GM19023 (cell line): ENCODE data around the gene COL9A3.
"Not testable (repeated sequence)": the region's sequence is repeated elsewhere in the genome, so short reads cannot be mapped to it uniquely, and the experiment has no call there.

Experiments used
- ATAC-seq: cut with Tn5 transposase; IDR thresholded peaks from one replicate; pipeline ENCODE4 v1.9.1; 2021; ENCODE audit warnings: mild to moderate bottlenecking, moderate library complexity; ENCODE audit not compliant: unreplicated experiment

The COL9A3 gene

GRCh38 chr20:62852841-62853240, 36.0 kb downstream of the COL9A3 start:
- ATAC-seq = no peak

GRCh38 chr20:62853304-62853703, 36.5 kb downstream of the COL9A3 start:
- ATAC-seq = not testable (repeated sequence)

- ATAC-seq = no peak
These were observed 37.3 kb downstream of the COL9A3 start for GRCh38 chr20:62854121-62854520.

DNA sequence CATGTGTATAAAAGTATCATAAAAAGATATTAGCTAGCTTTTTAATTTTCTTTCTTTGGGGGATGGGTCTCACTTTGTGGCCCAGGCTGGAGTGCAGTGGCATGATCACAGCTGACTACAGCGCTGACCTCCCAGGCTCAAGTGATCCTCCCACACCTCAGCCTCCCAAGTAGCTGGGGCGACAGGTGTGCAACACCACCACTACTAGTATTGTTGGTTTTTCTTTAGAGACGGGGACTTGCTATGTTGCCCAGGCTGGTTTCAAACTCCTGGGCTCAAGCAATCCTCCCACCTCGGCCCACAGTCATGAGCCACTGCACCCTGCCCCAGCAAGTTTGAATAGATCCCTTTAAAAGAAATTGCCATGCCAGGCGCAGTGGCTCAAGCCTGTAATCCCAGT, 38.3 kb downstream of the COL9A3 start:
- ATAC-seq = no peak

DNA sequence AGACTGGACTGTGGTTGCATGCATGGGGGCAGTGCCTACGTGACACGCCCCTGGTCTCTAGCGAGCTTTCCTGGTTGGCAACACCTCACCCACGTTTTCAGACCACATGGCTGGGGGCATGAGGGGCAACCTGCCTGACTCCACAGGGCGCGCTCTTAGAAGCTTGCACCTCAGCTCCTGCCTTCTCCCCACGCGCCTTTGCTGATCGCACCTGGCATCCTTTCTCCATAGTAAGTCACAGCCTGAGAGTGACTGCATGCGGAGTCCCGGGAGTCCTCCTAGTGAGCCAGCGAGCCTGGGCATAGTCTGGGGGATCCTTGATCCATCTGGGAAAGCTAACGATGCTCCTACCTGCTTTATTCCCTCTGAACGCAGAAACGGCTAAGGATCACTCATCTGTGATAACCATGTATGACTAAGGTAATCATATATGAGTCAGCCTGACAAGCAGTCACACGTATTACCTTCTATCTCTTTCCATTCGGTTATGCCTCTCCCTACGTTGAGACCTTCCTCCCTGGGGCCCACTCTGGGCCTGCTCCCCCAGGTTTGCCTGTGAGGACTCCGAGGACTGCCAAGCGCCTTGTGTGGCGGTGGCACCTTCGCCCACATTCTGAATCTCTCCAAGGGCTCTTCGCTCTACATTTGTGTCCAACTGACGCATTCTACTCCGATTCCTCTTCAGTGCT, 40.2 kb downstream of the COL9A3 start:
- no peak for ATAC-seq

- no peak for ATAC-seq
These were observed 41.4 kb downstream of the COL9A3 start for GRCh38 chr20:62858058-62858830.

DNA sequence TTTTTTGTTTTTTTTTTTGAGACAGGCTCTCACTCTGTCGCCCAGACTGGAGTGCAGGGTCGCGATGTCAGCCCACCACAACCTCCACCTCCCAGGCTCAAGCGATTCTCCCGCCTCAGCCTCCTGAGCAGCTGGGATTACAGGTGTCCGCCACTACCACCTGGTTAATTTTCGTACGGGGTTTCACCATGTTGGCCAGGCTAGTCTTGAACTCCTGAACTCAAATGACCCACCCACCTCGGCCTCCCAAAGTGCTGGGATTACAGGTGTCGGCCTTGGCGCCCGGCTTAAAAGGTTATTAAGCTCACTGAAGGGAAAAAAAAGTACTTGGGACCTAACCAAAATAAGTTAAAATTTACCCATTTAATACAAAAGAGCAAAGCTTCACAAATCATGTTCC, 42.9 kb downstream of the COL9A3 start:
- ATAC-seq = no peak

- no peak for ATAC-seq
These were observed 43.6 kb downstream of the COL9A3 start for GRCh38 chr20:62860391-62860923.

GRCh38 chr20:62860924-62861691, 44.3 kb downstream of the COL9A3 start:
- ATAC-seq = peak; percentile 28

GRCh38 chr20:62861726-62862336, 45.0 kb downstream of the COL9A3 start, which contains the start of gene TCFL5:
Gene TCFL5 (minus strand): TSS chr20:62861822. CDS start chr20:62861670, 152 bp downstream.
- peak; percentile 62 for ATAC-seq

DNA sequence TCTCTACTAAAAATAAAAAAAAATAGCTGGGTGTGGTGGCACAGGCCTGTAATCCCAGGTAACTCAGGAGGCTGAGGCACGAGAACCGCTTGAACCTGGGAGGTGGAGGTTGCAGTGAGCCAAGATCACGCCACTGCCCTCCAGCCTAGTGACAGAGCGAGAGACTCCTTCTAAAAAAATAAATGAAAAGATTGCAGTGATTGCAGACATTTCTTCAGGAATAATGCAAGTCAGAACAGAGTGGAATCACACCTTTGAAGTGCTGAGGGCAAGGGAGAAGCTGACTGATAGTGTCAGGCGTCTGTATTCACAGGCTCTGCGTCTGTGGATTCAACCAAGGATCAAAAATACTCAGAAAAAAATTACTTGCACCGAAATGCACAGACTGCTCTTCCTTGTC, 47.4 kb downstream of the COL9A3 start:
- no peak for ATAC-seq

GRCh38 chr20:62872184-62872847, 55.5 kb downstream of the COL9A3 start:
- ATAC-seq = no peak

DNA sequence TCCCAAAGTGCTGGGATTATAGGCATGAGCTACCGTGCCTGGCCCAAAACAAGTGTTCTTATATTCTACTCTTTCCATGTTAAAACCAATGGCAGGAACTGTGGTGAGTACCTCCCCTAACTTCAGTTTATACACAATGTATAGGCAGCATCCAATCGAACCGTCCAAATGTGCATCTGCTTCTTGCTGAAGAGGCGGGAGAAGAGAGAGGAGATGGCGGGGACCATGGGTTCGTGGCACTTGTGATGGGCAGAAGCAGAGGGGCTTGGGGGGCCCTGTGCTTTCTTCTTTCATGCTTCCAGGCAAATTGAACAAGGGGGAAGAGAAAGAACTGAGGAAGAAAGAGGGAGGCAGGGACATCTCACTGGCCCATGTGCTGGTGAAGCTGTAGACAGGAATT, 56.0 kb downstream of the COL9A3 start:
- ATAC-seq = no peak

GRCh38 chr20:62873280-62873679, 56.4 kb downstream of the COL9A3 start:
- ATAC-seq = no peak

DNA sequence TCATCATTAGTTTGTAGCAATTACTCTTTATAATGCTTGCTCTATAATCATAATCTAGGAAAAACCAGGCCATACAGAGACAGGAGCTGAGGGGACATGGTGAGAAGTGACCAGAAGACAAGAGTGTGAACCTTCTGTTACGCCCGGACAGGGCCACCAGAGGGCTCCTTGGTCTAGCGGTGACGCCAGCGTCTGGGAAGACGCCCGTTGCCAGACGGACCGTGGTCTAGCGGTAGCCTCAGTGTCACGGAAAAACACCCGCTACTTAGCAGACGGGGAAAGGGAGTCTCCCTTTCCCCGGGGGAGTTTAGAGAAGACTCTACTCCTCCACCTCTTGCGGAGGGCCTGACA, 56.8 kb downstream of the COL9A3 start:
- ATAC-seq = not testable (repeated sequence)

- ATAC-seq = no peak
These were observed 58.1 kb downstream of the COL9A3 start for GRCh38 chr20:62874964-62875344.

- ATAC-seq = no peak
These were observed 58.8 kb downstream of the COL9A3 start for GRCh38 chr20:62875419-62876361.

DNA sequence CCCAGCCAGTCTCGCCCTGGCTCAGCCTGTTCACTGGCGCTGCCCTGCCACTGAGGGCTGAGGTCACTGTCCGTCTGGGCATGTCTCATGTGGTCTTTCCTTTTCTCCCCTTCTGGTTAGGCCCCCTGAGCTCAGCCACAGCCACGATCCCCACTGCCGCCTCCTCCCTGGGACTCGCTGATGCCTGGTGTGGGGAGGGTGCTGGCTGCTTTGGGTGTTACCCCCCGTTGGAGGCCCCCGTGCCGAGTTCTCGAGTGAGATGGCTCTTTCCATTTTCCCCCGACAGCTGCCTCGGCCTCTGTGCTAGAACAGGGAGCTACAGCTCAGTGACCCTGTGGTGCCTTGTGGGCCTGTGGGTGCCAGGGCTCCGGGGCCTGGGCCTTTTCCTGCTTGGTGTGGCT, 59.7 kb downstream of the COL9A3 start:
- ATAC-seq = no peak
